HEK293 (cell line): ENCODE data around the gene RAE1.

Experiments
- RBAK ChIP-seq: fragments of 450-650 bp; formaldehyde crosslinking; IDR thresholded peaks from 2 replicates; pipeline ENCODE4 v1.5.1; 2016; ENCODE audit warnings: missing biosample characterization, missing genetic modification characterization
- ZNF202 ChIP-seq: fragments of 450-650 bp; formaldehyde crosslinking; IDR thresholded peaks from 2 replicates; pipeline ENCODE4 v1.5.1; 2016; ENCODE audit warnings: missing biosample characterization, missing genetic modification characterization, borderline replicate concordance
- ZNF239 ChIP-seq: fragments of 450-650 bp; formaldehyde crosslinking; IDR thresholded peaks from 2 replicates; pipeline ENCODE4 v1.5.1; 2016; ENCODE audit warnings: missing biosample characterization, missing genetic modification characterization
- ZNF24 ChIP-seq: fragments of 450-650 bp; formaldehyde crosslinking; IDR thresholded peaks from 2 replicates; pipeline ENCODE4 v1.5.1; 2016; ENCODE audit warnings: missing biosample characterization, missing genetic modification characterization
- ZNF350 ChIP-seq: fragments of 450-650 bp; formaldehyde crosslinking; IDR thresholded peaks from 2 replicates; pipeline ENCODE4 v1.5.0; 2017; ENCODE audit warnings: missing biosample characterization, mild to moderate bottlenecking, missing genetic modification characterization
- ZNF501 ChIP-seq: fragments of 450-650 bp; formaldehyde crosslinking; IDR thresholded peaks from 2 replicates; pipeline ENCODE4 v1.5.1; 2016; ENCODE audit warnings: missing biosample characterization, missing genetic modification characterization
- ZNF510 ChIP-seq: fragments of 450-650 bp; formaldehyde crosslinking; IDR thresholded peaks from 2 replicates; pipeline ENCODE4 v1.5.1; 2018; ENCODE audit warnings: mild to moderate bottlenecking, missing genetic modification characterization, missing biosample characterization; ENCODE audit not compliant: insufficient replicate concordance
- ZNF585B ChIP-seq: fragments of 450-650 bp; formaldehyde crosslinking; IDR thresholded peaks from 2 replicates; pipeline ENCODE4 v1.5.1; 2016; ENCODE audit warnings: missing biosample characterization, missing genetic modification characterization
- ZNF660 ChIP-seq: fragments of 450-650 bp; IDR thresholded peaks from 2 replicates; pipeline ENCODE4 v1.5.1; 2018; ENCODE audit warnings: missing biosample characterization, mild to moderate bottlenecking, missing genetic modification characterization
- ZNF830 ChIP-seq: fragments of 450-650 bp; IDR thresholded peaks from 2 replicates; pipeline ENCODE4 v1.5.0; 2018; ENCODE audit warnings: missing biosample characterization, missing genetic modification characterization, low read depth, mild to moderate bottlenecking, moderate library complexity
- TF ChIP-seq, protein P1 (sequence below): IDR thresholded peaks from 2 replicates; pipeline ENCODE4 v1.6.1; 2011; ENCODE audit warnings: mild to moderate bottlenecking, low read depth, low read length, borderline replicate concordance
- TF ChIP-seq, protein P2 (sequence below): fragments of 450-650 bp; formaldehyde crosslinking; IDR thresholded peaks from 2 replicates; pipeline ENCODE4 v1.5.1; 2017; ENCODE audit warnings: missing biosample characterization, missing genetic modification characterization
- TF ChIP-seq, protein P3 (sequence below): fragments of 450-650 bp; formaldehyde crosslinking; IDR thresholded peaks from 2 replicates; pipeline ENCODE4 v1.5.1; 2016; ENCODE audit warnings: missing biosample characterization, missing genetic modification characterization

DNA sequence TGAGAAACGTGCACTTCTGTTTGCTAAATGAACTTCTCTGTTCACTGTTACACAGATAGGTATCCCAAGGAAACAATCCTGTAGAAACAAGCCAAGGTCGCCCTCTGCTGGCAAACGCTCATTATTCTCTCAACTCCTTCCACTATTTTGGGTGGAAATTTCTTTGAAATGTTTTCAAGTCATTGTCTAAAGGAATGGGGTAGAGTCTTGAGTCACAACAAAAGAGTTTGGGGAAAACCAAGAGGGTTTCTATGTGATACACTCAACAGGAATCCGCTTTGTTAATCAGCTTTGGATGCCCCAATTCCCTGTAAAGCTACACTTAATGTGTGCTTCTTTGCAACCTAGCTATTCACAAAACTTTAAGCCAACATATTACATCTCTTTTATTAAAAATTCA is 4.6 kb upstream of the RAE1 start:
- TF ChIP-seq ZNF501 (no peak), ZNF239 (tag by site-specific recombination) (no peak), ZNF510 (tag by site-specific recombination) (no peak), ZNF24 (tag by site-specific recombination) (no peak), RBAK (tag by site-specific recombination) (no peak), ZNF202 (no peak), ZNF830 (tag by site-specific recombination) (no peak), ZNF585B (tag by site-specific recombination) (no peak), ZNF350 (tag by site-specific recombination) (no peak), ZNF660 (tag by site-specific recombination) (no peak)
- TF ChIP-seq, protein P1, sequence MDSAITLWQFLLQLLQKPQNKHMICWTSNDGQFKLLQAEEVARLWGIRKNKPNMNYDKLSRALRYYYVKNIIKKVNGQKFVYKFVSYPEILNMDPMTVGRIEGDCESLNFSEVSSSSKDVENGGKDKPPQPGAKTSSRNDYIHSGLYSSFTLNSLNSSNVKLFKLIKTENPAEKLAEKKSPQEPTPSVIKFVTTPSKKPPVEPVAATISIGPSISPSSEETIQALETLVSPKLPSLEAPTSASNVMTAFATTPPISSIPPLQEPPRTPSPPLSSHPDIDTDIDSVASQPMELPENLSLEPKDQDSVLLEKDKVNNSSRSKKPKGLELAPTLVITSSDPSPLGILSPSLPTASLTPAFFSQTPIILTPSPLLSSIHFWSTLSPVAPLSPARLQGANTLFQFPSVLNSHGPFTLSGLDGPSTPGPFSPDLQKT, result no peak
- TF ChIP-seq, protein P2, sequence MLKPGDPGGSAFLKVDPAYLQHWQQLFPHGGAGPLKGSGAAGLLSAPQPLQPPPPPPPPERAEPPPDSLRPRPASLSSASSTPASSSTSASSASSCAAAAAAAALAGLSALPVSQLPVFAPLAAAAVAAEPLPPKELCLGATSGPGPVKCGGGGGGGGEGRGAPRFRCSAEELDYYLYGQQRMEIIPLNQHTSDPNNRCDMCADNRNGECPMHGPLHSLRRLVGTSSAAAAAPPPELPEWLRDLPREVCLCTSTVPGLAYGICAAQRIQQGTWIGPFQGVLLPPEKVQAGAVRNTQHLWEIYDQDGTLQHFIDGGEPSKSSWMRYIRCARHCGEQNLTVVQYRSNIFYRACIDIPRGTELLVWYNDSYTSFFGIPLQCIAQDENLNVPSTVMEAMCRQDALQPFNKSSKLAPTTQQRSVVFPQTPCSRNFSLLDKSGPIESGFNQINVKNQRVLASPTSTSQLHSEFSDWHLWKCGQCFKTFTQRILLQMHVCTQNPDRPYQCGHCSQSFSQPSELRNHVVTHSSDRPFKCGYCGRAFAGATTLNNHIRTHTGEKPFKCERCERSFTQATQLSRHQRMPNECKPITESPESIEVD (tag by site-specific recombination), result no peak
- TF ChIP-seq, protein P3, sequence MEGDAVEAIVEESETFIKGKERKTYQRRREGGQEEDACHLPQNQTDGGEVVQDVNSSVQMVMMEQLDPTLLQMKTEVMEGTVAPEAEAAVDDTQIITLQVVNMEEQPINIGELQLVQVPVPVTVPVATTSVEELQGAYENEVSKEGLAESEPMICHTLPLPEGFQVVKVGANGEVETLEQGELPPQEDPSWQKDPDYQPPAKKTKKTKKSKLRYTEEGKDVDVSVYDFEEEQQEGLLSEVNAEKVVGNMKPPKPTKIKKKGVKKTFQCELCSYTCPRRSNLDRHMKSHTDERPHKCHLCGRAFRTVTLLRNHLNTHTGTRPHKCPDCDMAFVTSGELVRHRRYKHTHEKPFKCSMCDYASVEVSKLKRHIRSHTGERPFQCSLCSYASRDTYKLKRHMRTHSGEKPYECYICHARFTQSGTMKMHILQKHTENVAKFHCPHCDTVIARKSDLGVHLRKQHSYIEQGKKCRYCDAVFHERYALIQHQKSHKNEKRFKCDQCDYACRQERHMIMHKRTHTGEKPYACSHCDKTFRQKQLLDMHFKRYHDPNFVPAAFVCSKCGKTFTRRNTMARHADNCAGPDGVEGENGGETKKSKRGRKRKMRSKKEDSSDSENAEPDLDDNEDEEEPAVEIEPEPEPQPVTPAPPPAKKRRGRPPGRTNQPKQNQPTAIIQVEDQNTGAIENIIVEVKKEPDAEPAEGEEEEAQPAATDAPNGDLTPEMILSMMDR (tag by site-specific recombination), result no peak
